Neutrophil (primary cell): ENCODE results near the gene PRR7.

Source experiments
- H3K27ac ChIP-seq: fragments of 200-600 bp; sonication (generic); 2 replicates; pipeline ENCODE4 v1.5.1; 2016; ENCODE audit warnings: mild to moderate bottlenecking, moderate library complexity
- H3K27me3 ChIP-seq: fragments of 200-600 bp; sonication (generic); 2 replicates; pipeline ENCODE4 v1.6.0; 2016; ENCODE audit warnings: mild to moderate bottlenecking
- H3K36me3 ChIP-seq: fragments of 200-600 bp; sonication (generic); 2 replicates; pipeline ENCODE4 v1.5.1; 2017
- H3K4me1 ChIP-seq, 2 experiments: fragments of 200-600 bp in 1 of 2; sonication (generic) in 1 of 2; 1 replicate in 1 of 2; 2 replicates in 1 of 2; pipeline versions ENCODE4 v1.5.1 to v1.6.1; 2013 to 2016; ENCODE audit warnings: low read depth in 1 of 2, low read length in 1 of 2, mild to moderate bottlenecking in 1 of 2, moderate library complexity in 1 of 2; ENCODE audit not compliant: control insufficient read depth in 1 of 2, insufficient read depth in 1 of 2
- H3K4me3 ChIP-seq, 2 experiments: fragments of 200-600 bp in 1 of 2; sonication (generic) in 1 of 2; 1 replicate in 1 of 2; 2 replicates in 1 of 2; pipeline ENCODE4 v1.5.1; 2013 to 2016; ENCODE audit warnings: low read depth in 1 of 2, low read length in 1 of 2, mild to moderate bottlenecking in 1 of 2, moderate library complexity in 1 of 2
- H3K9me3 ChIP-seq: fragments of 200-600 bp; sonication (generic); 2 replicates; pipeline ENCODE4 v1.5.1; 2016
- TF ChIP-seq, protein P1 (sequence below): fragments of 200-600 bp; sonication (generic); IDR thresholded peaks from 2 replicates; pipeline ENCODE4 v1.5.1; 2016; ENCODE audit warnings: antibody characterized with exemption

PRR7 gene

DNA sequence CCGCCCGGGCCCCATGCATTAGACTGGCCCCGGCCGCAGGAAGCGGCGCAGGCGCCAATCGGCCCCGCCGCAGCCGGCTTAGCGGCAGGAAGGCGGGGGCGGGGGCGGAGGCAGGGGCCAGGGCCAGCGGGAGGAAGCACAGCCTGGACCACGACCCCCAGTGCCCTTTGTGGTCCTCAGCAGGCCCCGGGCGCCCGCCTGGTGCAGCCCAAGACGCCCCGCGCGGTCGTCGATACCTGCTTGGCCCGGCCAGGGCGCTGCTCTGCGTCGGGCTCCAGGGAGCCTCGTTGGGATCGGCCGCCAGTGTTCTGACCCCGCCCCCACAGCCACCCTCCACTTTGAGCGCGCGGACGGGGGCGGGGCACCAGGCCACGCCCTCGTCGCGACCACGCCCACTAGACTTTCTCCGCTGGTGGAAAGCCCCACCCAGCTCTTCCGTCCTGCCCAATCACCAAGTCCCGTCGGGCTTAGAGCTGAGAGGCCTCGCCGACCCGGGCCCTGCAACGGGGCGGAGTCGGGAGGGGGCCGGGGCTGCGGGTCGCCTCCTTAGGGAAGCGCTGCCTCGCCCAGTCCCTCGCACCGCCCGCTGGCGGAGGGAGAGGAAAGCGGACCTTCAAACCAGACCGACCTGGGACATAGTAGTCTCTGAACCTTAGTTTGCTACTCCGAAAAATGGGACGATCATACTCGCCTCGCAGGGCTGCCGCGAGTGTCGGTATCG, 50.8 kb downstream of the PRR7 start, which contains the start of gene PDLIM7:
TSS of gene PDLIM7 (minus strand) at position 313 of the 721 bp plus-strand sequence. CDS start 1,092 bp downstream, outside the sequence.
- peak within 1 kb of the TSS; percentile 99 for H3K27ac ChIP-seq
- peaks cover 51% of the 10 kb centered on the region for H3K36me3 ChIP-seq
- H3K4me3 ChIP-seq, result peak within 1 kb of the TSS; percentile 90 to 99
- H3K9me3 ChIP-seq, result no peaks in the 10 kb centered on the region
- TF ChIP-seq, protein P1, sequence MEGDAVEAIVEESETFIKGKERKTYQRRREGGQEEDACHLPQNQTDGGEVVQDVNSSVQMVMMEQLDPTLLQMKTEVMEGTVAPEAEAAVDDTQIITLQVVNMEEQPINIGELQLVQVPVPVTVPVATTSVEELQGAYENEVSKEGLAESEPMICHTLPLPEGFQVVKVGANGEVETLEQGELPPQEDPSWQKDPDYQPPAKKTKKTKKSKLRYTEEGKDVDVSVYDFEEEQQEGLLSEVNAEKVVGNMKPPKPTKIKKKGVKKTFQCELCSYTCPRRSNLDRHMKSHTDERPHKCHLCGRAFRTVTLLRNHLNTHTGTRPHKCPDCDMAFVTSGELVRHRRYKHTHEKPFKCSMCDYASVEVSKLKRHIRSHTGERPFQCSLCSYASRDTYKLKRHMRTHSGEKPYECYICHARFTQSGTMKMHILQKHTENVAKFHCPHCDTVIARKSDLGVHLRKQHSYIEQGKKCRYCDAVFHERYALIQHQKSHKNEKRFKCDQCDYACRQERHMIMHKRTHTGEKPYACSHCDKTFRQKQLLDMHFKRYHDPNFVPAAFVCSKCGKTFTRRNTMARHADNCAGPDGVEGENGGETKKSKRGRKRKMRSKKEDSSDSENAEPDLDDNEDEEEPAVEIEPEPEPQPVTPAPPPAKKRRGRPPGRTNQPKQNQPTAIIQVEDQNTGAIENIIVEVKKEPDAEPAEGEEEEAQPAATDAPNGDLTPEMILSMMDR, result peak; percentile 63
- peaks cover 79 to 94% of the 10 kb centered on the region in 2 experiments for H3K4me1 ChIP-seq
- H3K27me3 ChIP-seq, result no peaks in the 10 kb centered on the region

DNA sequence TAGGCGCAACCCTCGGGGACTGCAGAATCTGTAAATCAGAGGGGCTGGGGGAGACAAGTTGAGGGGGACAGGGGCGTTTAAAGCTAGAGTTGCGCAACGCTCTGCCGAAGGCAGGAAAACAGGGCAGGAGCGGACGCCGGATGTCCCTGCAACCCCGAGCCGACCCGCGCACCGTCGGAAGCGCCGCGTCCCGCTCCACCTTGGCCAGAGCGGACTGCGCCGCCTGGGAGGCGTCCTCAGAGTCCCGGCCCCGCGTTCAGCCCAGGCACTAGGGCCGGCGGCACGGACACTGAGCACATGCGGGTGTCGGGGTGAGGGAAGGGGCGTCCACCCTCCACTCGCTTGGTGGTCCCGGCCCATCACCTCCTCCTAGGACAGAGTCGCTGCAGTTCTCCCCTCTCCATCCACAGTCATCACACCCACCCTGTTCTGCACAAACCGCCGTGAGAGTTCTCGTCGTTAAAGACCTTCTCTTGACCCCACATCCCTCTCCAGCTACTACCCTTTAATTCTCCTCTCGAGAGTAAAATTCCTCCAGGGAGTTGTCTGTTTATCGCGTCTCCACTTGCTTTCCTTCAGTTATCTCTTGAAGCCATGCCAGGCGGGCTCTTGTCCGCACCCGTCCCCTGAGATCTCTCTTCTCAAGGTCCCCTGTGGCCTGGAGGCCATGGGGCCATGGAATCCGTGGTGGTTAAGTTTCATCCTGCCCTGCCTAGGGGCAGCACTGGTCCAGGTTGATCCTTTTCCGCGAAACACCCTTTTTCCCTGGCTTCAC, 51.6 kb downstream of the PRR7 start:
- peaks cover 51% of the 10 kb centered on the region for H3K36me3 ChIP-seq
- H3K27ac ChIP-seq, result peak overlapping the region; percentile 99
- peak overlapping the region; percentile 90 to 99 for H3K4me3 ChIP-seq
- no peaks in the 10 kb centered on the region for H3K9me3 ChIP-seq
- TF ChIP-seq, protein P1, result no peak
- H3K27me3 ChIP-seq, result no peaks in the 10 kb centered on the region
- peaks cover 72 to 86% of the 10 kb centered on the region in 2 experiments for H3K4me1 ChIP-seq

DNA sequence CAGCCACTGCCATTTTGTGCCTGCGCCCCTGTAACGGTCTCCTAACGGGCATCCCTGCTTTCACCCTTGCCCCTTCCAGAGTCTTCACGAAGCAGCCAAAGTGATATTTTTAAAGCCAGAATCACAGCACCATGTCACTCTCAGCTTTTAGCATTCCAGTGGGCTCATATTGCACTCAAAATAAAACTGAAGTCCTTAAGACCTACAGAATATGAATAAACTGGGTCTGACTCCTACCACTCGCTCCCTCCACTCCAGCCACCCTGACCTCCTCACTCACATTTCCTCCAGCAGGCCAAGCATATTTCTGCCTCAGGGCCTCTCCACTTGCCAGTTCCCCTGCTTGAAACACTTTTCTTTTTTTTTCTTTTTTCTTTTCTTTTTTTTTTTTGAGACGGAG, 53.2 kb downstream of the PRR7 start:
- TF ChIP-seq, protein P1, result no peak
- no peak overlapping the region for H3K27ac ChIP-seq
- no peak overlapping the region for H3K4me3 ChIP-seq

DNA sequence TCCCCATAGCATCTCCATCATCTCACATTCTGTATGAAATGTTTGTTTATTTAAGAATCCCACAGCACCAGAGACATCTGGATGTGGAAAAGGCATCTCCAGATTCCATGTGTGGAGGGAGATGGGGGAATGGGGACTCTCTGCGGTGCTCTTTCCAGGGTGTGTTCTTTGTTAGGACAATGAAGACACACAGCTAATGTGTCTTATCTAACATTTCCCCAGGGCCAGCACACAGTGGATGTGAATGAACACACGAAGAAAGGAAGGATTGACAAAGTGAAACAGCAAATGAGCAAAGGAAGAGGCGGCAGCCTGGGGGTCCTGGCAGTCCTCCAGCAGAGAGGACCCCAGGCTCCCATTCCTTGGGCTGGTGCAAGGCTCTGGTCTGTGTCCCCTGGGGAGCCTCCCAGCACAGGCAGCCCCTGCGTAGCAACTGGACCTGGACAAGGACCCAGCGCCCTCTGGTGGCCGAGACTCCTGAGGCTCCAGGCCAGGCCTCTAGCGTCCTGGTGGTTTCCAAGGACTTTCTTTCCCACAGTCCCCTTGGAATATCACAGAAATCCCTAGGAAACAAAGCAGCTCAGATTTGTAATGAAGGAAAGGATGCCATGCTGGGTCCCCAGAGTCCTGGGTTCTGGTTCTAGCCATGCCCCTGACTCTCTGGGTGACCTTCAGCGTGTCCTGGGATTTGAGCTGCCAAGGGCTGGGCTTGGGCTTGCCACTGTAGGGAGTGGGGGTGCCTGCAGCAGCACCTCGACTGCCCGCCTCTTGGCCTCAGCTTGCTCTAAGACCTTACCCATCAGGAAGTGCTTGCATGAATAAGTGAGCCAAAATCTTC, 54.3 kb downstream of the PRR7 start:
- TF ChIP-seq, protein P1, result peak; percentile 81
- Histone ChIP-seq H3K9me3 (no peaks in the 10 kb centered on the region), H3K4me3 (peak overlapping the region in 1 of 2 experiments; percentile 25), H3K4me1 (peaks cover 53 to 69% of the 10 kb centered on the region in 2 experiments), H3K27ac (peak overlapping the region; percentile 75), H3K27me3 (no peaks in the 10 kb centered on the region), H3K36me3 (peaks cover 54% of the 10 kb centered on the region)

More for the DNA sequence above, 53.2 kb downstream of the PRR7 start:
- H3K36me3 ChIP-seq, result peaks cover 54% of the 10 kb centered on the region
- H3K27me3 ChIP-seq, result no peaks in the 10 kb centered on the region
- no peaks in the 10 kb centered on the region for H3K9me3 ChIP-seq
- H3K4me1 ChIP-seq, result peaks cover 56 to 70% of the 10 kb centered on the region in 2 experiments
